ENCODE results near the gene NEK10. TPM values are rescaled to one million over a fixed set of nuclear protein-coding genes. Genes with fewer than 3 reads are reported as not detected.

Gene NEK10
- total and polyA plus RNA-seq, 4 donors = 3.5 to 60.3 (median 12.8) TPM

GRCh38 chr3:27354161-27354560, 15.0 kb downstream of the NEK10 start:
- Histone ChIP-seq H3K27ac (ENCODE audit: low read depth in 1 of 2, low read length in 1 of 2) (no peak overlapping the region), H3K9ac (ENCODE audit: insufficient read depth in 1 of 2, low read length in 2 of 2) (no peak overlapping the region), H3K36me3 (ENCODE audit: control insufficient read depth in 4 of 4, insufficient read depth in 4 of 4, low read length in 4 of 4) (no peaks in the 10 kb centered on the region), H3K9me3 (ENCODE audit: control insufficient read depth in 4 of 4, insufficient read depth in 3 of 4, low read length in 3 of 4) (no peaks in the 10 kb centered on the region), H3K4me1 (ENCODE audit: control insufficient read depth in 5 of 5, insufficient read depth in 5 of 5, low read length in 5 of 5) (peaks cover 0 to 5% (median 0%) of the 10 kb centered on the region in 5 donors), H3K27me3 (ENCODE audit: control insufficient read depth in 3 of 3, insufficient read depth in 3 of 3, low read length in 2 of 3) (no peaks in the 10 kb centered on the region), H3K4me3 (no peak overlapping the region)
- 62 to 73% methylated on average over 5 of the region's 5 CpGs for WGBS, 2 donors
- ATAC-seq (ENCODE audit: insufficient read depth, low FRiP score) (no peak), DNase-seq (no peak)
- TF ChIP-seq, protein P1, sequence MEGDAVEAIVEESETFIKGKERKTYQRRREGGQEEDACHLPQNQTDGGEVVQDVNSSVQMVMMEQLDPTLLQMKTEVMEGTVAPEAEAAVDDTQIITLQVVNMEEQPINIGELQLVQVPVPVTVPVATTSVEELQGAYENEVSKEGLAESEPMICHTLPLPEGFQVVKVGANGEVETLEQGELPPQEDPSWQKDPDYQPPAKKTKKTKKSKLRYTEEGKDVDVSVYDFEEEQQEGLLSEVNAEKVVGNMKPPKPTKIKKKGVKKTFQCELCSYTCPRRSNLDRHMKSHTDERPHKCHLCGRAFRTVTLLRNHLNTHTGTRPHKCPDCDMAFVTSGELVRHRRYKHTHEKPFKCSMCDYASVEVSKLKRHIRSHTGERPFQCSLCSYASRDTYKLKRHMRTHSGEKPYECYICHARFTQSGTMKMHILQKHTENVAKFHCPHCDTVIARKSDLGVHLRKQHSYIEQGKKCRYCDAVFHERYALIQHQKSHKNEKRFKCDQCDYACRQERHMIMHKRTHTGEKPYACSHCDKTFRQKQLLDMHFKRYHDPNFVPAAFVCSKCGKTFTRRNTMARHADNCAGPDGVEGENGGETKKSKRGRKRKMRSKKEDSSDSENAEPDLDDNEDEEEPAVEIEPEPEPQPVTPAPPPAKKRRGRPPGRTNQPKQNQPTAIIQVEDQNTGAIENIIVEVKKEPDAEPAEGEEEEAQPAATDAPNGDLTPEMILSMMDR (IDR thresholded peaks at IDR 0.05; ENCODE audit: control extremely low read depth, extremely low read depth) = no peak

- no peaks in the 10 kb centered on the region for H3K27me3 ChIP-seq (ENCODE audit: control insufficient read depth in 3 of 3, insufficient read depth in 3 of 3, low read length in 2 of 3)
- DNase-seq (no peak), ATAC-seq (ENCODE audit: insufficient read depth, low FRiP score) (no peak)
- H3K9ac ChIP-seq (ENCODE audit: insufficient read depth in 1 of 2, low read length in 2 of 2) = no peak overlapping the region
- no peaks in the 10 kb centered on the region for H3K36me3 ChIP-seq (ENCODE audit: control insufficient read depth in 4 of 4, insufficient read depth in 4 of 4, low read length in 4 of 4)
- no peak overlapping the region for H3K4me3 ChIP-seq
- no peak overlapping the region for H3K27ac ChIP-seq (ENCODE audit: low read depth in 1 of 2, low read length in 1 of 2)
- 71 to 74% methylated on average over 1 of the region's 1 CpG for WGBS, 2 donors
- TF ChIP-seq, protein P1 (IDR thresholded peaks at IDR 0.05; ENCODE audit: control extremely low read depth, extremely low read depth) = no peak
- peaks cover 0 to 5% (median 0%) of the 10 kb centered on the region in 5 donors for H3K4me1 ChIP-seq (ENCODE audit: control insufficient read depth in 5 of 5, insufficient read depth in 5 of 5, low read length in 5 of 5)
- no peaks in the 10 kb centered on the region for H3K9me3 ChIP-seq (ENCODE audit: control insufficient read depth in 4 of 4, insufficient read depth in 3 of 4, low read length in 3 of 4)
Measured at GRCh38 chr3:27353221-27353620, 16.0 kb downstream of the NEK10 start.

DNA sequence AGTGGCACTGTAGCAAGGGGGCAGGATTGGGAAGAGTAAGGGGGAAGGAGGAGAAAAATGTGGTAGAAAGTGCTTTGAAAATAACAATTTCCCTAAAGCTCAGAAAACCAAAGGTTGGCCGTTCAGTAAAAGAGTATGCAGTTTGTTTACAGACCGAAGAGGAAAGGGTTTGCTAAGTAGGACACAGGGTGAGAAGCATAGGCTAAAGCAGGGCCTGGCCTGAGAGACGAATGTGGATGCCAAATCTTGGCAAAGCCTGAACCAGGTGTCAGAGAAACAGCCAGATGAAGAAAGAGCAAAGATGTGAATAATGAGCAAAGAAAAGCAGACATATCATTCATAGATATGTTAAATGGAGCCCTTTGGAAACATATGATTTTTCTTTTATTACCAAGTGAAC, 17.1 kb downstream of the NEK10 start:
- DNase-seq = no peak
- no peak for ATAC-seq (ENCODE audit: insufficient read depth, low FRiP score)
- TF ChIP-seq, protein P1 (IDR thresholded peaks at IDR 0.05; ENCODE audit: control extremely low read depth, extremely low read depth) = no peak
- Histone ChIP-seq H3K36me3 (ENCODE audit: control insufficient read depth in 4 of 4, insufficient read depth in 4 of 4, low read length in 4 of 4) (no peaks in the 10 kb centered on the region), H3K9ac (ENCODE audit: insufficient read depth in 1 of 2, low read length in 2 of 2) (no peak overlapping the region), H3K27me3 (ENCODE audit: control insufficient read depth in 3 of 3, insufficient read depth in 3 of 3, low read length in 2 of 3) (no peaks in the 10 kb centered on the region), H3K27ac (ENCODE audit: low read depth in 1 of 2, low read length in 1 of 2) (no peak overlapping the region), H3K9me3 (ENCODE audit: control insufficient read depth in 4 of 4, insufficient read depth in 3 of 4, low read length in 3 of 4) (no peaks in the 10 kb centered on the region), H3K4me3 (no peak overlapping the region), H3K4me1 (ENCODE audit: control insufficient read depth in 5 of 5, insufficient read depth in 5 of 5, low read length in 5 of 5) (peaks cover 0 to 5% (median 0%) of the 10 kb centered on the region in 5 donors)
- 65 to 88% methylated on average over 3 of the region's 3 CpGs for WGBS, 2 donors

DNA sequence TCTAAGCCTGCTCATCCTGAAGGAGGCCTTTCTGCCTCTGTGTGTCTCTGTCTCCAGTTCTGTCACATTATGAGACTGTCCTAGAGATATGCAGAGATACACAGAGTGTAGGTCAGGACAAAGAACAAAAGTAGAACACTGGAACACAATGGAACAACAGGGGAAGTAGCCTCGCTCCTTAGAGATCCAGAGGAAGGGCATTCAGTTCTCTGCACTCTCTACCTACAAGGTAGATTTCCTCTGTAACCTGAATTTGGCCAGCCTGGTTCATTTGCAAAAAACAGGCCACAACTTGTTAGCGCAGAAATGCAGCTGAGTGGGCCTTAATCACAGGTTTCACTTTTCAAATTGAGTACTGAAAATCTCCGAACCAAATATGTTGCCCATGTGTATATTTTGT, 19.4 kb downstream of the NEK10 start:
- ATAC-seq (ENCODE audit: insufficient read depth, low FRiP score) (no peak), DNase-seq (no peak)
- H3K27me3 ChIP-seq (ENCODE audit: control insufficient read depth in 3 of 3, insufficient read depth in 3 of 3, low read length in 2 of 3) = no peaks in the 10 kb centered on the region
- TF ChIP-seq, protein P1 (IDR thresholded peaks at IDR 0.05; ENCODE audit: control extremely low read depth, extremely low read depth) = no peak
- H3K4me1 ChIP-seq (ENCODE audit: control insufficient read depth in 5 of 5, insufficient read depth in 5 of 5, low read length in 5 of 5) = peaks cover 0 to 5% (median 0%) of the 10 kb centered on the region in 5 donors
- 84 to 87% methylated on average over 3 of the region's 3 CpGs for whole genome bisulfite sequencing, 2 donors
- H3K4me3 ChIP-seq = no peak overlapping the region
- H3K9me3 ChIP-seq (ENCODE audit: control insufficient read depth in 4 of 4, insufficient read depth in 3 of 4, low read length in 3 of 4) = no peaks in the 10 kb centered on the region
- H3K9ac ChIP-seq (ENCODE audit: insufficient read depth in 1 of 2, low read length in 2 of 2) = no peak overlapping the region
- H3K27ac ChIP-seq (ENCODE audit: low read depth in 1 of 2, low read length in 1 of 2) = no peak overlapping the region
- no peaks in the 10 kb centered on the region for H3K36me3 ChIP-seq (ENCODE audit: control insufficient read depth in 4 of 4, insufficient read depth in 4 of 4, low read length in 4 of 4)

Measured in lung (tissue), 12 donors.